ENCODE results near the gene EFNA4.

- TF ChIP-seq CTCF (conservative IDR thresholded peaks at IDR 0.05) (no peak), ZFX (IDR thresholded peaks at IDR 0.05) (no peak)
Observed at GRCh38 chr1:155034318-155035208, 29.0 kb upstream of the EFNA4 start.
